Measurements from ENCODE around the gene DNAJC11. TPM values are rescaled to one million over a fixed set of nuclear protein-coding genes. Genes with fewer than 3 reads are reported as not detected.
A peak's percentile ranks its signal among the peaks of the same experiment; 100 is the strongest.

The DNAJC11 gene
- total RNA-seq, 6 donors from 2014 or later, result 35.9 to 44.0 (median 38.2) TPM

GRCh38 chr1:6591644-6592043 lies 110.0 kb downstream of the DNAJC11 start:
- Histone ChIP-seq H3K27me3 (no peaks in the 10 kb centered on the region), H3K4me1 (peaks cover 6 to 51% (median 24%) of the 10 kb centered on the region in 4 donors), H3K36me3 (peaks cover 22 to 100% (median 79%) of the 10 kb centered on the region in 4 donors), H3K27ac (no peak overlapping the region), H3K4me3 (no peak overlapping the region), H3K9me3 (no peaks in the 10 kb centered on the region)
- ATAC-seq (ENCODE audit: low FRiP score in 2 of 2), result no peak
- TF ChIP-seq EP300 (IDR thresholded peaks at IDR 0.05), result no peak
- TF ChIP-seq POLR2A (IDR thresholded peaks at IDR 0.05), result no peak
- TF ChIP-seq, protein P1, sequence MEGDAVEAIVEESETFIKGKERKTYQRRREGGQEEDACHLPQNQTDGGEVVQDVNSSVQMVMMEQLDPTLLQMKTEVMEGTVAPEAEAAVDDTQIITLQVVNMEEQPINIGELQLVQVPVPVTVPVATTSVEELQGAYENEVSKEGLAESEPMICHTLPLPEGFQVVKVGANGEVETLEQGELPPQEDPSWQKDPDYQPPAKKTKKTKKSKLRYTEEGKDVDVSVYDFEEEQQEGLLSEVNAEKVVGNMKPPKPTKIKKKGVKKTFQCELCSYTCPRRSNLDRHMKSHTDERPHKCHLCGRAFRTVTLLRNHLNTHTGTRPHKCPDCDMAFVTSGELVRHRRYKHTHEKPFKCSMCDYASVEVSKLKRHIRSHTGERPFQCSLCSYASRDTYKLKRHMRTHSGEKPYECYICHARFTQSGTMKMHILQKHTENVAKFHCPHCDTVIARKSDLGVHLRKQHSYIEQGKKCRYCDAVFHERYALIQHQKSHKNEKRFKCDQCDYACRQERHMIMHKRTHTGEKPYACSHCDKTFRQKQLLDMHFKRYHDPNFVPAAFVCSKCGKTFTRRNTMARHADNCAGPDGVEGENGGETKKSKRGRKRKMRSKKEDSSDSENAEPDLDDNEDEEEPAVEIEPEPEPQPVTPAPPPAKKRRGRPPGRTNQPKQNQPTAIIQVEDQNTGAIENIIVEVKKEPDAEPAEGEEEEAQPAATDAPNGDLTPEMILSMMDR (IDR thresholded peaks at IDR 0.05), result no peak
- no peak for TF ChIP-seq POLR2AphosphoS5 (IDR thresholded peaks at IDR 0.05)
- WGBS, 2 donors, result 83 to 94% methylated on average over 6 of the region's 6 CpGs
- DNase-seq, result peak in 1 of 2 donors; percentile 36

DNA sequence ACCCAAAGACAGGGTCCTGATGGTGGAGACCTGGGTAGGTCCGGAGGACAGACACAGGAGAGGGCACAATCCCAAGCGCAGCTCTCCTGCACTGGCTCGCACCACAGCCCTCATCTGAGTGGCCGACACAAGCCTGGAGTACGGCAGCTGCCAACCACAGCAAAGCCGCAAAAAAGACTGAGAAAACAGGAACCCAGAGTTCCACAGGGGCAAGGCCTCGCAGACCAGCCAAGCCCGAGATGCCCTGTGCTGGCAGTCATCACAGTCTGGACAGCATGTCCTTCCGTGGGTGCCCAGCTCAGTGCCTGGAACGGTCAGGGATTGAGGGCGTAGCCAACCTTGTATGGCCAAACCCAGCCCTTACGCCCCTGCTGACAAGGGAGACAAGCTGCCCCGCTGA lies 110.4 kb downstream of the DNAJC11 start:
- H3K36me3 ChIP-seq, result peaks cover 22 to 100% (median 77%) of the 10 kb centered on the region in 4 donors

DNA sequence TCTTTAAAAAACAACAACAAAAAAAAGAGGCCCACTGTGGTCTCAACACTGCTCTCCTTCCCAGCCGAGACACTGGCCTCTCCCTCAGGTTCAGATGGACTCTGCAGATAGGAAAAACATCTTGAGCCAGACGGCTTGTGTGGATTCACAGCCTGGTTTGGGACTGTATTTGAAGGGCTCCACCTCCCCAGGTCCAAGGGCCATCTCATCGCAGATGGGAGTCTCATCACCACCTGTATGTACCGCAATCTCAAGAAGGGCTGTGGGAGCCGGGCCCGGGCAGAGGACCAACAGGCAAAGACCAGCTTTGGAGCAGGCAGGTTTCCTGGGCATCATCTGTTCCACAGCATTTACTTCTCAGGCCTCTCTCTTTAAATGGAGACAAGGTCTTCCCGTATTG lies 111.6 kb downstream of the DNAJC11 start:
- ATAC-seq (ENCODE audit: low FRiP score in 2 of 2), result no peak
- peaks cover 4 to 48% (median 19%) of the 10 kb centered on the region in 4 donors for H3K4me1 ChIP-seq
- H3K36me3 ChIP-seq, result peaks cover 17 to 89% (median 65%) of the 10 kb centered on the region in 4 donors
- 79 to 94% methylated on average over 4 to 7 of the region's 7 CpGs for WGBS, 2 donors
- no peak overlapping the region for H3K27ac ChIP-seq
- H3K9me3 ChIP-seq, result no peaks in the 10 kb centered on the region
- no peaks in the 10 kb centered on the region for H3K27me3 ChIP-seq
- DNase-seq, result no peak
- TF ChIP-seq, protein P1 (IDR thresholded peaks at IDR 0.05), result no peak
- TF ChIP-seq EP300 (IDR thresholded peaks at IDR 0.05) (no peak), POLR2A (IDR thresholded peaks at IDR 0.05) (no peak), POLR2AphosphoS5 (IDR thresholded peaks at IDR 0.05) (no peak)
- no peak overlapping the region for H3K4me3 ChIP-seq

More for the DNA sequence above, 110.4 kb downstream of the DNAJC11 start:
- no peak for DNase-seq
- Histone ChIP-seq H3K4me3 (no peak overlapping the region), H3K9me3 (no peaks in the 10 kb centered on the region), H3K4me1 (peaks cover 4 to 49% (median 20%) of the 10 kb centered on the region in 4 donors), H3K27me3 (no peaks in the 10 kb centered on the region), H3K27ac (no peak overlapping the region)
- ATAC-seq (ENCODE audit: low FRiP score in 2 of 2), result peak in 1 of 2 donors; percentile 28
- TF ChIP-seq EP300 (IDR thresholded peaks at IDR 0.05), result no peak
- TF ChIP-seq POLR2A (IDR thresholded peaks at IDR 0.05), result no peak
- no peak for TF ChIP-seq POLR2AphosphoS5 (IDR thresholded peaks at IDR 0.05)
- TF ChIP-seq, protein P1 (IDR thresholded peaks at IDR 0.05), result no peak
- WGBS, 2 donors, result 73 to 92% methylated on average over 2 to 13 of the region's 13 CpGs

DNA sequence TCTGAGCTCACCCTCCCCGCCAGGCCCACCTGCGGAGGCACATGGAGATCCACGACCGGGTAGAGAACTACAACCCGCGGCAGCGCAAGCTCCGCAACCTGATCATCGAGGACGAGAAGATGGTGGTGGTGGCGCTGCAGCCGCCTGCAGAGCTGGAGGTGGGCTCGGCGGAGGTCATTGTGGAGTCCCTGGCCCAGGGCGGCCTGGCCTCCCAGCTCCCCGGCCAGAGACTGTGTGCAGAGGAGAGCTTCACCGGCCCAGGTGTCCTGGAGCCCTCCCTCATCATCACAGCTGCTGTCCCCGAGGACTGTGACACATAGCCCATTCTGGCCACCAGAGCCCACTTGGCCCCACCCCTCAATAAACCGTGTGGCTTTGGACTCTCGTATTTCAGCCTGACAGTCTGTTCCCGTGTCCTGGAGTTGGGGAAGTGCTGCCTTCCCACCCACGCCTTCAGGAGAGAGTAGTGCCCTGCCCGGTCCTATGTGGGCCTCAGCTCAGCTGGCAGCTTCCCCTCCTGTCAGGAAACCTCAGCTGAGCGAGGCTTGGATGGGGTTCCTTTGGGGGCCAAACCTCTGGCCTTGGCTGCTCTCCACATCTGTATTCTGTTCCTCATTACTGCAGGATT lies 112.6 kb downstream of the DNAJC11 start:
- Histone ChIP-seq H3K4me1 (peaks cover 4 to 54% (median 20%) of the 10 kb centered on the region in 4 donors), H3K36me3 (peaks cover 8 to 84% (median 54%) of the 10 kb centered on the region in 4 donors)
- WGBS, 2 donors, result 83 to 84% methylated on average over 7 to 24 of the region's 24 CpGs

GRCh38 chr1:6588128-6588892 lies 113.3 kb downstream of the DNAJC11 start:
- H3K36me3 ChIP-seq, result peaks cover 1 to 77% (median 47%) of the 10 kb centered on the region in 4 donors
- 40 to 72% methylated on average over 3 to 19 of the region's 25 CpGs for WGBS, 2 donors
- no peaks in the 10 kb centered on the region for H3K27me3 ChIP-seq
- TF ChIP-seq, protein P1 (IDR thresholded peaks at IDR 0.05), result no peak
- no peak for TF ChIP-seq EP300 (IDR thresholded peaks at IDR 0.05)
- TF ChIP-seq POLR2A (IDR thresholded peaks at IDR 0.05), result peak in 1 of 4 donors; percentile 6
- H3K9me3 ChIP-seq, result no peaks in the 10 kb centered on the region
- peak overlapping the region in 3 of 4 donors; percentile 16 to 43 (median 29) for H3K27ac ChIP-seq
- H3K4me3 ChIP-seq, result no peak overlapping the region
- ATAC-seq (ENCODE audit: low FRiP score in 2 of 2), result peak in 1 of 2 donors; percentile 55
- DNase-seq, result peak; percentile 74 to 89
- H3K4me1 ChIP-seq, result peaks cover 4 to 54% (median 20%) of the 10 kb centered on the region in 4 donors

More for the DNA sequence above, 112.6 kb downstream of the DNAJC11 start:
- Histone ChIP-seq H3K27me3 (no peaks in the 10 kb centered on the region), H3K27ac (peak overlapping the region in 1 of 4 donors; percentile 43), H3K9me3 (no peaks in the 10 kb centered on the region), H3K4me3 (no peak overlapping the region)
- ATAC-seq (ENCODE audit: low FRiP score in 2 of 2) (no peak), DNase-seq (peak; percentile 29 to 72)
- TF ChIP-seq EP300 (IDR thresholded peaks at IDR 0.05), result no peak
- no peak for TF ChIP-seq POLR2A (IDR thresholded peaks at IDR 0.05)
- no peak for TF ChIP-seq POLR2AphosphoS5 (IDR thresholded peaks at IDR 0.05)
